Naive thymus-derived CD8-positive, alpha-beta T cell (primary cell): Measurements from ENCODE around the gene HOXA9. TPM values are rescaled to one million over a fixed set of nuclear protein-coding genes. Genes with fewer than 3 reads are reported as not detected.

ENCODE experiments used
- ATAC-seq, 2 donors: fragments of 150-1000 bp; cut with Tn5 transposase in 1 of 2; sonication (Bioruptor Pico), chemical (Tn5 transposase) in 1 of 2; 1 replicate in 1 of 2; 2 replicates in 1 of 2; pipeline ENCODE4 v1.10.0; 2021; ENCODE audit warnings: mild to moderate bottlenecking in 2 of 2, moderate library complexity in 2 of 2
- POLR2A ChIA-PET: fragments of 350-600 bp; sonication (Branson Sonifier 250); formaldehyde crosslinking; loops from one replicate; lab custom pipeline; 2021; ENCODE audit warnings: antibody characterized with exemption; lab: Charles Lee
- DNase-seq, 10 donors: peaks; one replicate each; pipeline versions ENCODE4 v3.0.0 to v3.0.0-alpha.2; 2020 to 2022
- H3K27ac Mint-ChIP-seq, 10 donors: one replicate each; pipeline ENCODE4 v1.8.0; 2020 to 2022; ENCODE audit warnings: mild to moderate bottlenecking in 10 of 10, mixed read lengths in 10 of 10, moderate library complexity in 4 of 10, inconsistent platforms in 1 of 10
- H3K27me3 Mint-ChIP-seq, 5 donors: one replicate each; pipeline ENCODE4 v1.8.0; 2021 to 2022; ENCODE audit warnings: mixed read lengths in 5 of 5
- H3K36me3 Mint-ChIP-seq, 3 donors: one replicate each; pipeline ENCODE4 v1.8.0; 2020 to 2022; ENCODE audit warnings: mixed read lengths in 3 of 3, mild to moderate bottlenecking in 2 of 3, inconsistent platforms in 1 of 3
- H3K4me1 Mint-ChIP-seq, 4 donors: one replicate each; pipeline ENCODE4 v1.8.0; 2021 to 2022; ENCODE audit warnings: mixed read lengths in 4 of 4
- H3K4me3 Mint-ChIP-seq, 10 donors: one replicate each; pipeline ENCODE4 v1.8.0; 2020 to 2022; ENCODE audit warnings: mild to moderate bottlenecking in 10 of 10, mixed read lengths in 10 of 10, moderate library complexity in 6 of 10, inconsistent platforms in 1 of 10
- H3K9me3 Mint-ChIP-seq, 9 donors: one replicate each; pipeline ENCODE4 v1.8.0; 2020 to 2022; ENCODE audit warnings: mixed read lengths in 9 of 9, mild to moderate bottlenecking in 3 of 9, inconsistent platforms in 1 of 9, moderate library complexity in 1 of 9
- polyA plus RNA-seq, 3 donors: library from polyadenylated mRNA; unstranded; fragments of 300-500 nt; fragmentation: Illumina TruSeq; gene quantifications; one replicate each; pipeline ENCODE4 v1.2.3, GENCODE V29; 2021
- total RNA-seq, 8 experiments: library from RNA in 2 of 8; stranded (reverse) in 2 of 8; gene quantifications; one replicate each; pipeline ENCODE4 v1.2.3 and lab custom pipeline; 2021 to 2026

Gene HOXA9
- total and polyA plus RNA-seq, 5 experiments from 2014 or later: 0.16 TPM; not detected in 4

GRCh38 chr7:27164045-27164366 is 1.3 kb downstream of the HOXA9 start:
- peak overlapping the region in 3 of 10 donors; percentile 5 to 63 (median 63) for H3K27ac Mint-ChIP-seq
- DNase-seq (no peak), ATAC-seq (no peak)
- peaks cover 0 to 8% (median 0%) of the 10 kb centered on the region in 9 donors for H3K9me3 Mint-ChIP-seq
- H3K27me3 Mint-ChIP-seq: peaks cover 42 to 86% (median 68%) of the 10 kb centered on the region in 5 donors
- H3K4me1 Mint-ChIP-seq: peaks cover 17 to 61% (median 44%) of the 10 kb centered on the region in 4 donors
- H3K4me3 Mint-ChIP-seq: peak overlapping the region in 6 of 10 donors; percentile 3 to 48 (median 32)
- H3K36me3 Mint-ChIP-seq: peaks cover 0 to 2% (median 0%) of the 10 kb centered on the region in 3 donors
- POLR2A ChIA-PET: interaction anchor here (0.6 kb wide), 1 partner anchor 21 kb away, joined by 3 read pairs; the partner anchor contains the start of gene HOXA11

- peaks cover 41 to 86% (median 67%) of the 10 kb centered on the region in 5 donors for H3K27me3 Mint-ChIP-seq
- H3K4me3 Mint-ChIP-seq: peak overlapping the region in 3 of 10 donors; percentile 45 to 46 (median 45)
- peak overlapping the region in 2 of 10 donors; percentile 63 for H3K27ac Mint-ChIP-seq
- ATAC-seq (no peak), DNase-seq (peak in 1 of 10 donors; percentile 34)
- peaks cover 15 to 61% (median 42%) of the 10 kb centered on the region in 4 donors for H3K4me1 Mint-ChIP-seq
- POLR2A ChIA-PET: interaction anchor here (1.6 kb wide), 1 partner anchor 21 kb away, joined by 3 read pairs; the partner anchor contains the start of gene HOXA11
- peaks cover 0 to 3% (median 0%) of the 10 kb centered on the region in 3 donors for H3K36me3 Mint-ChIP-seq
- peaks cover 0 to 4% (median 0%) of the 10 kb centered on the region in 9 donors for H3K9me3 Mint-ChIP-seq
Measured at GRCh38 chr7:27163288-27164044, 1.9 kb downstream of the HOXA9 start.

- peaks cover 0 to 3% (median 0%) of the 10 kb centered on the region in 3 donors for H3K36me3 Mint-ChIP-seq
- H3K27me3 Mint-ChIP-seq: peaks cover 41 to 86% (median 67%) of the 10 kb centered on the region in 5 donors
- POLR2A ChIA-PET: interaction anchor here (0.6 to 1.6 kb wide), 2 partner anchors 22 to 217 kb away, joined by 3 to 4 read pairs; partner anchors contain the start of gene HOXA11
- DNase-seq: no peak
- peak overlapping the region in 1 of 10 donors; percentile 5 for H3K4me3 Mint-ChIP-seq
- H3K4me1 Mint-ChIP-seq: peaks cover 13 to 64% (median 42%) of the 10 kb centered on the region in 4 donors
- ATAC-seq: no peak
- H3K9me3 Mint-ChIP-seq: peaks cover 0 to 4% (median 0%) of the 10 kb centered on the region in 9 donors
- H3K27ac Mint-ChIP-seq: no peak overlapping the region
Measured at GRCh38 chr7:27162561-27163287, 2.6 kb downstream of the HOXA9 start.

GRCh38 chr7:27161721-27162560 is 3.4 kb downstream of the HOXA9 start:
- peaks cover 11 to 64% (median 45%) of the 10 kb centered on the region in 4 donors for H3K4me1 Mint-ChIP-seq
- H3K27me3 Mint-ChIP-seq: peaks cover 45 to 86% (median 67%) of the 10 kb centered on the region in 5 donors
- H3K36me3 Mint-ChIP-seq: peaks cover 0 to 3% (median 0%) of the 10 kb centered on the region in 3 donors
- peaks cover 0 to 4% (median 0%) of the 10 kb centered on the region in 9 donors for H3K9me3 Mint-ChIP-seq
- DNase-seq (peak in 2 of 10 donors; percentile 10 to 34), ATAC-seq (no peak)
- peak overlapping the region in 3 of 10 donors; percentile 18 to 38 (median 30) for H3K4me3 Mint-ChIP-seq
- no peak overlapping the region for H3K27ac Mint-ChIP-seq
- POLR2A ChIA-PET: interaction anchor here (0.6 to 1.6 kb wide), 2 partner anchors 23 to 216 kb away, joined by 3 to 4 read pairs; partner anchors contain the start of gene HOXA11

- ATAC-seq (peak in 1 of 2 donors; percentile 2), DNase-seq (peak in 1 of 10 donors; percentile 50)
- peaks cover 0 to 4% (median 0%) of the 10 kb centered on the region in 9 donors for H3K9me3 Mint-ChIP-seq
- peaks cover 11 to 61% (median 45%) of the 10 kb centered on the region in 4 donors for H3K4me1 Mint-ChIP-seq
- H3K4me3 Mint-ChIP-seq: peak overlapping the region; percentile 56 to 88 (median 78)
- H3K36me3 Mint-ChIP-seq: peaks cover 0 to 3% (median 0%) of the 10 kb centered on the region in 3 donors
- no peak overlapping the region for H3K27ac Mint-ChIP-seq
- peaks cover 49 to 86% (median 70%) of the 10 kb centered on the region in 5 donors for H3K27me3 Mint-ChIP-seq
- POLR2A ChIA-PET: interaction anchor here (0.6 to 1.0 kb wide), 2 partner anchors 11 to 12 kb away, joined by 3 to 5 read pairs; partner anchors contain the start of gene HOXA10
Measured at GRCh38 chr7:27161214-27161720, 4.1 kb downstream of the HOXA9 start.

GRCh38 chr7:27160546-27161213 is 4.7 kb downstream of the HOXA9 start:
- H3K27me3 Mint-ChIP-seq: peaks cover 46 to 86% (median 71%) of the 10 kb centered on the region in 5 donors

GRCh38 chr7:27160145-27160545 is 5.2 kb downstream of the HOXA9 start:
- H3K4me1 Mint-ChIP-seq: peaks cover 12 to 63% (median 47%) of the 10 kb centered on the region in 4 donors
- no peaks in the 10 kb centered on the region for H3K9me3 Mint-ChIP-seq
- DNase-seq (peak in 3 of 10 donors; percentile 47 to 61 (median 51)), ATAC-seq (peak; percentile 40 to 49)
- peak overlapping the region; percentile 56 to 88 (median 74) for H3K4me3 Mint-ChIP-seq
- POLR2A ChIA-PET: interaction anchor here (1.0 kb wide), 1 partner anchor 13 kb away, joined by 5 read pairs; the partner anchor contains the start of gene HOXA10
- H3K36me3 Mint-ChIP-seq: peaks cover 0 to 3% (median 0%) of the 10 kb centered on the region in 3 donors
- H3K27ac Mint-ChIP-seq: peak overlapping the region in 3 of 10 donors; percentile 17 to 48 (median 45)
- H3K27me3 Mint-ChIP-seq: peaks cover 50 to 86% (median 73%) of the 10 kb centered on the region in 5 donors

More at GRCh38 chr7:27160546-27161213, 4.7 kb downstream of the HOXA9 start:
- POLR2A ChIA-PET: interaction anchor here (0.6 to 1.0 kb wide), 2 partner anchors 10 to 13 kb away, joined by 3 to 5 read pairs; partner anchors contain the start of gene HOXA10
- H3K4me3 Mint-ChIP-seq: peak overlapping the region; percentile 56 to 88 (median 81)
- peaks cover 0 to 3% (median 0%) of the 10 kb centered on the region in 3 donors for H3K36me3 Mint-ChIP-seq
- peak overlapping the region in 1 of 10 donors; percentile 62 for H3K27ac Mint-ChIP-seq
- peaks cover 0 to 2% (median 0%) of the 10 kb centered on the region in 9 donors for H3K9me3 Mint-ChIP-seq
- peaks cover 10 to 61% (median 45%) of the 10 kb centered on the region in 4 donors for H3K4me1 Mint-ChIP-seq
- ATAC-seq (peak; percentile 68 to 73), DNase-seq (peak; percentile 72 to 92 (median 86))

- peak in 1 of 2 donors; percentile 8 for ATAC-seq
- peaks cover 16 to 66% (median 50%) of the 10 kb centered on the region in 4 donors for H3K4me1 Mint-ChIP-seq
- H3K36me3 Mint-ChIP-seq: peaks cover 0 to 3% (median 3%) of the 10 kb centered on the region in 3 donors
- peak overlapping the region in 3 of 10 donors; percentile 17 to 67 (median 48) for H3K27ac Mint-ChIP-seq
- POLR2A ChIA-PET: interaction anchor here (0.8 kb wide), 1 partner anchor 26 kb away, joined by 3 read pairs; the partner anchor contains the start of gene HOXA11
- peaks cover 56 to 87% (median 76%) of the 10 kb centered on the region in 5 donors for H3K27me3 Mint-ChIP-seq
- no peaks in the 10 kb centered on the region for H3K9me3 Mint-ChIP-seq
- H3K4me3 Mint-ChIP-seq: peak overlapping the region; percentile 56 to 83 (median 70)
- peak in 1 of 10 donors; percentile 50 for DNase-seq
Measured at GRCh38 chr7:27159266-27160144, 5.8 kb downstream of the HOXA9 start.

- H3K36me3 Mint-ChIP-seq: peaks cover 0 to 3% (median 3%) of the 10 kb centered on the region in 3 donors
- ATAC-seq (no peak), DNase-seq (peak in 1 of 10 donors; percentile 60)
- H3K27ac Mint-ChIP-seq: peak overlapping the region in 3 of 10 donors; percentile 4 to 49 (median 24)
- peak overlapping the region in 8 of 10 donors; percentile 2 to 49 (median 26) for H3K4me3 Mint-ChIP-seq
- POLR2A ChIA-PET: interaction anchor here (0.8 kb wide), 1 partner anchor 27 kb away, joined by 3 read pairs; the partner anchor contains the start of gene HOXA11
- H3K9me3 Mint-ChIP-seq: no peaks in the 10 kb centered on the region
- peaks cover 57 to 87% (median 79%) of the 10 kb centered on the region in 5 donors for H3K27me3 Mint-ChIP-seq
- peaks cover 13 to 66% (median 50%) of the 10 kb centered on the region in 4 donors for H3K4me1 Mint-ChIP-seq
Measured at GRCh38 chr7:27158436-27159265, 6.7 kb downstream of the HOXA9 start.
